ENCODE data around the gene SLC13A2. TPM values are rescaled to one million over a fixed set of nuclear protein-coding genes. Genes with fewer than 3 reads are reported as not detected.
"Not testable (repeated sequence)": the region's sequence is repeated elsewhere in the genome, so short reads cannot be mapped to it uniquely, and the experiment has no call there.

SLC13A2 gene
- total RNA-seq, 6 donors from 2014 or later = 0.10 to 0.61 (median 0.14) TPM; not detected in 3

GRCh38 chr17:28433721-28434120 is 39.7 kb upstream of the SLC13A2 start:
- TF ChIP-seq POLR2A (IDR thresholded peaks at IDR 0.05) = no peak
- no peak for TF ChIP-seq CTCF (IDR thresholded peaks at IDR 0.05)
- TF ChIP-seq EP300 (IDR thresholded peaks at IDR 0.05) = no peak
- H3K4me3 ChIP-seq = no peak overlapping the region
- H3K27me3 ChIP-seq = no peaks in the 10 kb centered on the region
- no peaks in the 10 kb centered on the region for H3K9me3 ChIP-seq
- H3K36me3 ChIP-seq = no peaks in the 10 kb centered on the region
- ATAC-seq (ENCODE audit: low FRiP score in 2 of 2) = no peak
- 71 to 94% methylated on average over 1 of the region's 1 CpG for WGBS, 2 donors
- H3K4me1 ChIP-seq = no peaks in the 10 kb centered on the region
- no peak overlapping the region for H3K27ac ChIP-seq
- DNase-seq = no peak

GRCh38 chr17:28434326-28434725 is 39.1 kb upstream of the SLC13A2 start:
- not testable (repeated sequence) for H3K9me3 ChIP-seq, DNase-seq
- 65 to 80% methylated on average over 8 of the region's 8 CpGs for WGBS, 2 donors

GRCh38 chr17:28443901-28444638 is 29.4 kb upstream of the SLC13A2 start:
- no peak for ATAC-seq (ENCODE audit: low FRiP score in 2 of 2)
- WGBS, 2 donors = 85 to 87% methylated on average over 9 of the region's 9 CpGs
- no peaks in the 10 kb centered on the region for H3K36me3 ChIP-seq
- no peak overlapping the region for H3K4me3 ChIP-seq
- no peak overlapping the region for H3K27ac ChIP-seq
- H3K4me1 ChIP-seq = no peaks in the 10 kb centered on the region
- no peaks in the 10 kb centered on the region for H3K9me3 ChIP-seq
- TF ChIP-seq POLR2A (IDR thresholded peaks at IDR 0.05) (no peak), POLR2AphosphoS5 (IDR thresholded peaks at IDR 0.05) (no peak), EP300 (IDR thresholded peaks at IDR 0.05) (no peak), CTCF (IDR thresholded peaks at IDR 0.05) (no peak)
- no peaks in the 10 kb centered on the region for H3K27me3 ChIP-seq
- no peak for DNase-seq

More at GRCh38 chr17:28434326-28434725, 39.1 kb upstream of the SLC13A2 start:
- H3K27ac ChIP-seq; H3K36me3 ChIP-seq; H3K27me3 ChIP-seq; H3K4me3 ChIP-seq; H3K4me1 ChIP-seq; ATAC-seq (ENCODE audit: low FRiP score in 2 of 2): not testable (repeated sequence)

DNA sequence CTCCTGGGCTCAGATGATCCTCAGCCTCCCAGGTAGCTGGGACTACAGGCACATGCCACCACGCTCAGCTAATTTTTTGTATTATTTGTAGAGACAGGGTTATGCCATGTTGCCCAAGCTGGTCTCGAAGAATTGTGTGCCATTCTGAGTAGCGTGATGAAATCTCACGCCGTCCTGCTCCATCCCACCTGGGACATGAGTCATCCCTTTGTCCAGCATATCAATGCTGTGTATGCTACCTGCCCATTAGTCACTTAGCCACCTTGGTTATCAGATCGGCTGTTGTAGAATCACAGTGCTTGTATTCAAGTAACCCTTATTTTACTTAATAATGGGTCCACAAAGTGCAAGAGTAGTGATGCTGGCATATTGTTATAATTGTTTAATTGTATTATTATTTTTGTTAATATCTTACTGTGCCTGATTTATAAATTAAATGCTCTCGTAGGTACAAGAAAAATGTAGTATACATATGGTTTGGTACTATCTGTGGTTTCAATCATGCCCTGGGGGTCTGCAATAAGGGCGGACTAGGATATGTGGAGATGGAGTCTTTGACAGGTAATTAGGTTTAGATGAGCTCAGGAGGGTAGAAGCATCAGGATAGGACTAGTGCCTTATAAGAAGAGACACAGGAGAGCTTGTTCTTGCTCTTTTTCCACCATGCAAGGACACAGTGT is 26.6 kb upstream of the SLC13A2 start:
- no peak overlapping the region for H3K27ac ChIP-seq
- H3K4me1 ChIP-seq = no peaks in the 10 kb centered on the region
- no peaks in the 10 kb centered on the region for H3K36me3 ChIP-seq
- DNase-seq = no peak
- H3K27me3 ChIP-seq = no peaks in the 10 kb centered on the region
- ATAC-seq (ENCODE audit: low FRiP score in 2 of 2) = no peak
- 88 to 91% methylated on average over 8 of the region's 8 CpGs for WGBS, 2 donors
- no peak overlapping the region for H3K4me3 ChIP-seq
- TF ChIP-seq POLR2AphosphoS5 (IDR thresholded peaks at IDR 0.05) (no peak), CTCF (IDR thresholded peaks at IDR 0.05) (no peak), EP300 (IDR thresholded peaks at IDR 0.05) (no peak), POLR2A (IDR thresholded peaks at IDR 0.05) (no peak)
- no peaks in the 10 kb centered on the region for H3K9me3 ChIP-seq

- no peaks in the 10 kb centered on the region for H3K9me3 ChIP-seq
- TF ChIP-seq CTCF (IDR thresholded peaks at IDR 0.05) (no peak), POLR2AphosphoS5 (IDR thresholded peaks at IDR 0.05) (no peak), EP300 (IDR thresholded peaks at IDR 0.05) (no peak), POLR2A (IDR thresholded peaks at IDR 0.05) (no peak)
- H3K27ac ChIP-seq = no peak overlapping the region
- DNase-seq = no peak
- ATAC-seq (ENCODE audit: low FRiP score in 2 of 2) = no peak
- H3K4me1 ChIP-seq = no peaks in the 10 kb centered on the region
- no peak overlapping the region for H3K4me3 ChIP-seq
- H3K27me3 ChIP-seq = no peaks in the 10 kb centered on the region
- no peaks in the 10 kb centered on the region for H3K36me3 ChIP-seq
- 61 to 73% methylated on average over 5 of the region's 5 CpGs for WGBS, 2 donors
Measured at GRCh38 chr17:28447396-28447760, 26.1 kb upstream of the SLC13A2 start.

Data from upper lobe of left lung (tissue), 6 donors.